AG04450 (cell line): Measurements from ENCODE around the gene ADAR. TPM values are rescaled to one million over a fixed set of nuclear protein-coding genes. Genes with fewer than 3 reads are reported as not detected.

ENCODE experiments used
- CTCF ChIA-PET: fragments of 300-600, 350-600 bp; formaldehyde crosslinking; extraction: SDS; loops from one replicate; lab custom pipeline; 2022; ENCODE audit warnings: antibody characterized with exemption, inconsistent platforms; lab: Charles Lee
- POLR2A ChIA-PET: fragments of 350-600 bp; formaldehyde crosslinking; extraction: SDS; loops from one replicate; lab custom pipeline; 2021; ENCODE audit warnings: antibody characterized with exemption, inconsistent platforms; lab: Yijun Ruan, JAX
- DNase-seq: peaks from one replicate; pipeline ENCODE4 v3.0.0-alpha.2; 2011; ENCODE audit warnings: low read depth, low spot score
- H3K27ac ChIP-seq: one replicate; pipeline ENCODE4 v1.5.1; 2012; ENCODE audit warnings: low read depth, low read length, control low read depth
- H3K27me3 ChIP-seq: one replicate; pipeline ENCODE4 v1.6.0; 2012; ENCODE audit warnings: low read length; ENCODE audit not compliant: control insufficient read depth, insufficient read depth
- H3K4me3 ChIP-seq: 2 replicates; pipeline ENCODE4 v1.5.1; 2011; ENCODE audit warnings: mild to moderate bottlenecking, low read depth, low read length, control low read depth
- H3K9me3 ChIP-seq: 2 replicates; pipeline ENCODE4 v1.5.1; 2012; ENCODE audit warnings: low read length; ENCODE audit not compliant: control insufficient read depth, insufficient read depth
- CTCF ChIP-seq: IDR thresholded peaks from 2 replicates; pipeline ENCODE4 v1.5.1; 2011; ENCODE audit warnings: low read depth, low read length, control low read depth, inconsistent platforms
- polyA plus RNA-seq: library from polyadenylated mRNA; depleted of rRNA; stranded (reverse); fragments of >200 nt; gene quantifications from 2 replicates; pipeline ENCODE4 v1.2.3, GENCODE V29; 2011

ADAR gene
- polyA plus RNA-seq, 1 experiment, result 203 TPM

GRCh38 chr1:154593390-154593789 is 14.6 kb downstream of the ADAR start:
- DNase-seq, result no peak
- CTCF ChIA-PET, result no interaction called here
- POLR2A ChIA-PET, result no interaction called here

DNA sequence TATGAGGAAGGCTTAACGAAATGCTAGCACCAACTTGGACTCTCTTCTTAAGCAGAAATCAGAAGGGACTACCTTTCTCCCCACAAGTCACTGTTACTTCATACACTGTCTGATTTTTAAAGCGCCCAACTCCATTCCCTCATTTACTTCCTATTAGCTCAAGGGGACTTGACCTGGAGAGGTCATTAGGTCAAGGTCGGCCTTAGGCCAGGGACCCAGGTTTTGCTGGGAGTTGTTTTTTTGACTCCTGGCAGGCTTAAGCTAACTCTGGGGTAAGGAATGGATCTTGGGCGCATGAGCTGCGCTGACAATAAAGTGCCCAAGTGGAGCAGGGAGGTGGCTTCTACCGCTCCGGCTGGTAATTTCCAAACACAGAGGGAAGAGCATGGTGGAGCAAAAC is 16.8 kb downstream of the ADAR start:
- no peaks in the 10 kb centered on the region for H3K27me3 ChIP-seq
- H3K4me3 ChIP-seq, result no peak overlapping the region
- CTCF ChIA-PET, result interaction anchor here (0.7 to 1.1 kb wide), 2 partner anchors 32 to 288 kb away, joined by 5 to 9 read pairs; no protein-coding TSS in a partner anchor
- TF ChIP-seq CTCF, result no peak
- DNase-seq, result no peak
- POLR2A ChIA-PET, result interaction anchor here (0.7 to 1.4 kb wide), 2 partner anchors 14 to 25 kb away, joined by 3 to 4 read pairs; no protein-coding TSS in a partner anchor
- no peaks in the 10 kb centered on the region for H3K9me3 ChIP-seq
- H3K27ac ChIP-seq, result peak overlapping the region; percentile 63

More at GRCh38 chr1:154593390-154593789, 14.6 kb downstream of the ADAR start:
- no peaks in the 10 kb centered on the region for H3K27me3 ChIP-seq
- H3K4me3 ChIP-seq, result no peak overlapping the region
- H3K9me3 ChIP-seq, result no peaks in the 10 kb centered on the region
- H3K27ac ChIP-seq, result no peak overlapping the region
- no peak for TF ChIP-seq CTCF

DNA sequence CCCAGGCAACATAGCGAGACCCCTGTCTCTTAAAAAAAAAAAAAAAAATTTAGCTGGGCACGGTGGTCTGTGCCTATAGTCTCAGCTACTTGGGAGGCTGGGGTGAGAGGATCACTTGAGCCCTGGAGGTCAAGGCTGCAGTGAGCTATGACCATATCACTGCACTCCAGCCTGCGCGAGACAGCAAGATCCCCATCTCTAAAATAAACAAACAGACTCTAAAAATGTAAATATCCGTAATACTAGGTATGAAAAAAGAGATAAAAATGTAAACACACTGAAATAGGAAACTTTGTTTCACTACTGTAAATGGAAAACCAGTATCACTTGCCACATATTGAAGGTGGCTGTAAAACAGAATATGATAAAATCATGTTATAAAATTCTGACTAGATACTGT is 17.2 kb downstream of the ADAR start:
- TF ChIP-seq CTCF, result no peak
- Histone ChIP-seq H3K9me3 (no peaks in the 10 kb centered on the region), H3K27me3 (no peaks in the 10 kb centered on the region), H3K27ac (no peak overlapping the region), H3K4me3 (no peak overlapping the region)
- ChIA-PET CTCF (interaction anchor here (1.1 kb wide), 1 partner anchor 31 kb away, joined by 9 read pairs; no protein-coding TSS in a partner anchor), POLR2A (interaction anchor here (0.7 to 1.4 kb wide), 2 partner anchors 13 to 25 kb away, joined by 3 to 4 read pairs; no protein-coding TSS in a partner anchor)
- no peak for DNase-seq

DNA sequence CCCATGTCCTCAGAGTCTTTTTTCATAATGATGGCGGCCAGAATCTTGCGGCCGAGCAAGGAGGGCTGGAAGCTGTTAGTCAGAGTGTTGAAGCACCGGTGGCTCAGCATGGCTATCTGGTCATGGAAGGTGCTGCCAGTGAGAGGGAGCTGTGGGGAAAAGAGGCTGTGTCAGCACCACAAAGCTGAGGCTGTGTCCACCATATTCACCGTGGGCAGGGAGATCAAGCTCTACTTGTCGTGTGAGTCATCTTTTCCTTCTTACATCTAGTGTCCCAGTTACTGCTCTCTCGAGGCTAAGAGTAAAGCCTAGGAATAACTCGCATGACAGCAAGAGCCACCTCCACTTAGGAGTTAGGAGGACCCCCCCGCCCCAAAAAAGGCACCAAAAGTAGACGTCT is 18.2 kb downstream of the ADAR start:
- no peak for DNase-seq
- CTCF ChIA-PET, result interaction anchor here (0.7 kb wide), 2 partner anchors 22 to 108 kb away, joined by 3 to 5 read pairs; no protein-coding TSS in a partner anchor
- POLR2A ChIA-PET, result interaction anchor here (0.7 to 0.8 kb wide), 2 partner anchors 13 to 329 kb away, joined by 3 to 10 read pairs; no protein-coding TSS in a partner anchor

More for the DNA sequence above, 18.2 kb downstream of the ADAR start:
- H3K27me3 ChIP-seq, result no peaks in the 10 kb centered on the region
- no peak overlapping the region for H3K4me3 ChIP-seq
- no peaks in the 10 kb centered on the region for H3K9me3 ChIP-seq
- no peak for TF ChIP-seq CTCF
- no peak overlapping the region for H3K27ac ChIP-seq
